DOHH2 (cell line): ENCODE measurements around the gene CCDC170.
"Not testable (repeated sequence)": the region's sequence is repeated elsewhere in the genome, so short reads cannot be mapped to it uniquely, and the experiment has no call there.

Experiments
- H3F3A ChIP-seq: fragments of 200-600 bp; sonication (generic), shearing (Covaris generic); 2 replicates; pipeline ENCODE4 v1.6.0; 2016; ENCODE audit warnings: antibody characterized with exemption, mild to moderate bottlenecking; ENCODE audit not compliant: control insufficient read depth, insufficient read depth
- H3K27ac ChIP-seq: fragments of 200-600 bp; sonication (generic); 2 replicates; pipeline ENCODE4 v1.5.1; 2014; ENCODE audit warnings: low read depth, mild to moderate bottlenecking, low read length, moderate library complexity
- H3K27me3 ChIP-seq: fragments of 200-600 bp; sonication (generic); 2 replicates; pipeline ENCODE4 v1.6.1; 2014; ENCODE audit warnings: mild to moderate bottlenecking, low read length, mixed read lengths; ENCODE audit not compliant: control insufficient read depth
- H3K36me3 ChIP-seq: fragments of 200-600 bp; sonication (generic); 2 replicates; pipeline ENCODE4 v1.6.1; 2014; ENCODE audit warnings: mild to moderate bottlenecking, low read length, moderate library complexity, mixed read lengths; ENCODE audit not compliant: control insufficient read depth
- H3K4me1 ChIP-seq: fragments of 200-600 bp; sonication (generic); 2 replicates; pipeline ENCODE4 v1.6.1; 2014; ENCODE audit warnings: mild to moderate bottlenecking, low read length, mixed read lengths; ENCODE audit not compliant: control insufficient read depth
- H3K4me2 ChIP-seq: fragments of 200-600 bp; sonication (generic); 2 replicates; pipeline ENCODE4 v1.6.0; 2014; ENCODE audit warnings: mild to moderate bottlenecking, low read length, moderate library complexity
- H3K4me3 ChIP-seq: fragments of 200-600 bp; sonication (generic); 2 replicates; pipeline ENCODE4 v1.5.1; 2014; ENCODE audit warnings: mild to moderate bottlenecking, low read length, mixed read lengths
- H3K79me2 ChIP-seq: fragments of 200-600 bp; sonication (generic); 2 replicates; pipeline ENCODE4 v1.6.1; 2014; ENCODE audit warnings: mild to moderate bottlenecking, low read length, mixed read lengths; ENCODE audit not compliant: control insufficient read depth
- H3K9me2 ChIP-seq: fragments of 200-600 bp; sonication (generic); replicated peaks from 2 replicates; pipeline ENCODE4 v1.6.1; 2014; ENCODE audit warnings: mild to moderate bottlenecking, low read length, mixed read lengths; ENCODE audit not compliant: control insufficient read depth
- H3K9me3 ChIP-seq: fragments of 200-600 bp; sonication (generic); 2 replicates; pipeline ENCODE4 v1.6.1; 2014; ENCODE audit warnings: antibody characterized with exemption, low read length, mixed read lengths; ENCODE audit not compliant: control insufficient read depth, insufficient read depth
- H4K20me1 ChIP-seq: fragments of 200-600 bp; sonication (generic); 2 replicates; pipeline ENCODE4 v1.6.0; 2014; ENCODE audit warnings: low read depth, mild to moderate bottlenecking, antibody characterized with exemption, low read length, moderate library complexity; ENCODE audit not compliant: control insufficient read depth, insufficient read depth
- EZH2phosphoT487 ChIP-seq: fragments of 200-600 bp; sonication (generic); IDR thresholded peaks from 2 replicates; pipeline ENCODE4 v1.6.1; 2017; ENCODE audit warnings: borderline replicate concordance, mild to moderate bottlenecking, antibody characterized with exemption, low read length, moderate library complexity, mixed read lengths
- TF ChIP-seq, protein P1 (sequence below): fragments of 200-600 bp; sonication (generic); IDR thresholded peaks from one replicate; pipeline ENCODE4 v1.5.1; 2014; ENCODE audit warnings: antibody characterized with exemption, mild to moderate bottlenecking, low read depth, low read length; ENCODE audit not compliant: poor library complexity, severe bottlenecking

Gene CCDC170

DNA sequence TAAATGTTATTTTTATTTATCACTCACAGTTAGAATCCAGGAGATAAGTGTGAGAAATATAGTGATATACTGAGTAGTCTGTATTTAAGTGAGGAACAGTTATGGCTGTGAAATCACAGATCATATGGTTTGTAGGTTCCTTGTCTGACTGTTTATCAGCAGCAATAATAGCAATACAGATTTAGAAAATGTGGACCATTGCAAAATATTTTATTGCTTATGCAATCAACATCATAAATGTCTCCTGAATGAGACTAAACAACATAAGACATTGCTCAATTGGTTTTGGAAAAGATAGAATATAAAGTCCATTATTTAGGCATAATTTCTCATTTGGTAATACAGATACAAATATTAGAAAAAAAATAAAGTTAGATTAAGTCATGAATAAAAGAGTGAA, 43.7 kb downstream of the CCDC170 start:
- Histone ChIP-seq H3K36me3 (no peaks in the 10 kb centered on the region), H3K4me2 (no peak overlapping the region)

DNA sequence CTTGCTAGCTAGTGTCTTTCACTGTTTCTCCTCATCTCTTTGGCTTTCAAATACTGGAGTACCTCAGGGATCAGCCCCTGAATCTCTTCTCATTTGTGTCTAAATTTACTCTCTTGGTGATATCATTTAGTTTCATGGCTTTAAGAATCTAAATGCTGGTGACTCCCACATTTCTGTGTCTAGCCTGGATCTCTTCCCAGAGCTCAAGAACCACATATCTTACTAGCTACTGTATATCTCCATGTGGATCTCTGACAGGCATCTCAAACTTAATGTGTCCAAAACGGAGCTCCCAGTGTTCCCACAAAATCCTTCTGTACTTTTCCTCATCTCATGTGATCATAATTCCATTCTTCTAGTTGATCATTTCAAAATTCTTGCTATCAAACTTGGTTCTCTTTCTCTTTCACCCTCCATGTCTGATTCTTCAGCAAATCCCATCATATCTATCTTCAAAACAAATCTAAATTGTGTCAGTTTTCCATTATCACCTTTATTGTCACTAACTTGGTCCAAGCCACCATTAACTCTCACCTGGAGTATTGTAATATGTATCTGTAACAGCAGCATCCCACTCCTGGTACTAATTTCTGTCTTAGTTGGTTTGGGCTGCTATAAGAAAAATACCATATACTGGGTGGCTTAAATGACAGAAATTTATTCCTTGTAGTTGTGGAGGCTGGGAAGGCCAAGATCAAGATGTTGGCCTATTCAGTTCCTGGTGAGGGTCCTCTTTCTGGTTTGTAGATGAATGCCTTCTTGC, 45.9 kb downstream of the CCDC170 start:
- no peak overlapping the region for H3K27ac ChIP-seq
- no peaks in the 10 kb centered on the region for H3K9me2 ChIP-seq
- H3F3A ChIP-seq = no peaks in the 10 kb centered on the region
- 0 out of 2 replicates have a peak, but pooled peaks cover 5% of the 10 kb centered on the region for H3K9me3 ChIP-seq
- no peaks in the 10 kb centered on the region for H3K4me1 ChIP-seq
- no peaks in the 10 kb centered on the region for H3K79me2 ChIP-seq
- no peak overlapping the region for H3K4me3 ChIP-seq
- H3K27me3 ChIP-seq = peaks cover 7% of the 10 kb centered on the region; the same call in 1 of the 2 replicates
- TF ChIP-seq, protein P1, sequence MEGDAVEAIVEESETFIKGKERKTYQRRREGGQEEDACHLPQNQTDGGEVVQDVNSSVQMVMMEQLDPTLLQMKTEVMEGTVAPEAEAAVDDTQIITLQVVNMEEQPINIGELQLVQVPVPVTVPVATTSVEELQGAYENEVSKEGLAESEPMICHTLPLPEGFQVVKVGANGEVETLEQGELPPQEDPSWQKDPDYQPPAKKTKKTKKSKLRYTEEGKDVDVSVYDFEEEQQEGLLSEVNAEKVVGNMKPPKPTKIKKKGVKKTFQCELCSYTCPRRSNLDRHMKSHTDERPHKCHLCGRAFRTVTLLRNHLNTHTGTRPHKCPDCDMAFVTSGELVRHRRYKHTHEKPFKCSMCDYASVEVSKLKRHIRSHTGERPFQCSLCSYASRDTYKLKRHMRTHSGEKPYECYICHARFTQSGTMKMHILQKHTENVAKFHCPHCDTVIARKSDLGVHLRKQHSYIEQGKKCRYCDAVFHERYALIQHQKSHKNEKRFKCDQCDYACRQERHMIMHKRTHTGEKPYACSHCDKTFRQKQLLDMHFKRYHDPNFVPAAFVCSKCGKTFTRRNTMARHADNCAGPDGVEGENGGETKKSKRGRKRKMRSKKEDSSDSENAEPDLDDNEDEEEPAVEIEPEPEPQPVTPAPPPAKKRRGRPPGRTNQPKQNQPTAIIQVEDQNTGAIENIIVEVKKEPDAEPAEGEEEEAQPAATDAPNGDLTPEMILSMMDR = no peak
- no peak for TF ChIP-seq EZH2phosphoT487
- no peaks in the 10 kb centered on the region for H4K20me1 ChIP-seq
- no peaks in the 10 kb centered on the region for H3K36me3 ChIP-seq
- no peak overlapping the region for H3K4me2 ChIP-seq

More for the DNA sequence above, 43.7 kb downstream of the CCDC170 start:
- Histone ChIP-seq H3K27ac (no peak overlapping the region), H3K9me3 (0 out of 2 replicates have a peak, but pooled peaks cover 5% of the 10 kb centered on the region), H3K79me2 (no peaks in the 10 kb centered on the region), H3K27me3 (no peaks in the 10 kb centered on the region), H3K4me3 (no peak overlapping the region), H4K20me1 (no peaks in the 10 kb centered on the region), H3K4me1 (no peaks in the 10 kb centered on the region), H3K9me2 (no peaks in the 10 kb centered on the region), H3F3A (no peaks in the 10 kb centered on the region)
- TF ChIP-seq, protein P1 = no peak

DNA sequence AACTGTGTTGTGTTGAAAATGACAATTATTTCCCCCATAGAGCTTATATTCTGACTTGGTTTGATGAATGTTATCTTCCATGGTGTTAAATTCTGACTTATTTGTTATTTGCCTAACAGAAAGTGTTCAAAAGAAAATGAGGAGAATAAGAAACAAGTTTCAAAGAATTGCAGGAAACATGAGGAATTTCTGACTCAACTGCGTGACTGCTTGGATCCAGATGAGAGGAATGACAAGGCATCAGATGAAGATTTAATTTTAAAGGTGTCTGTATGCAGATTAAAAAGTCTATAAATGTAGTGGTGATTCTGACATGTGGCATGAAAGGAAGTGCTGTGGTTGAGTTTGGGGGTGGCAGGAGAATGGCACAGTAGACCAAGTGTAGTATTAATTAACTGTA, 50.6 kb downstream of the CCDC170 start:
- no peaks in the 10 kb centered on the region for H3K9me2 ChIP-seq
- no peaks in the 10 kb centered on the region for H3F3A ChIP-seq
- H3K79me2 ChIP-seq = no peaks in the 10 kb centered on the region
- peaks cover 7% of the 10 kb centered on the region; the same call in 1 of the 2 replicates for H3K27me3 ChIP-seq
- no peak overlapping the region for H3K4me3 ChIP-seq
- no peaks in the 10 kb centered on the region for H4K20me1 ChIP-seq
- TF ChIP-seq EZH2phosphoT487 = no peak
- TF ChIP-seq, protein P1 = no peak
- H3K9me3 ChIP-seq = 0 out of 2 replicates have a peak, but pooled peaks cover 5% of the 10 kb centered on the region
- no peaks in the 10 kb centered on the region for H3K4me1 ChIP-seq
- no peaks in the 10 kb centered on the region for H3K36me3 ChIP-seq
- H3K4me2 ChIP-seq = no peak overlapping the region
- H3K27ac ChIP-seq = no peak overlapping the region

DNA sequence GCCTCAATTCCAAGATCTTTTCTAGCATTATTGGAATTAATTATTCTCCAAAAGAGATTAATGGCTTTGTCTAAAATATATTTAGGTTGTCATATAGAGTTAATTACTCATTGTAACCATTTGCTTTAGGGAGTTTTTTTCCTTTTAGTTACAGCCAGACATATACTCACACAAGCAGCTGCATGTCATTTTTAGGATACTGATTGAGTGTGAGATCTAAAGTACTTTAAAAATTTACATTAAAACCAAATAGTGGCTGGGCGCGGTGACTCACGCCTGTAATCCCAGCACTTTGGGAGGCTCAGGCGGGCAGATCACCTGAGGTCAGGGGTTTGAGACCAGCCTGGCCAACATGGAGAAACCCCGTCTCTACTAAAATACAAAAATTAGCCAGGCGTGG, 51.1 kb downstream of the CCDC170 start:
- not testable (repeated sequence) for H3K9me3 ChIP-seq, H3K4me2 ChIP-seq, H3K9me2 ChIP-seq, H4K20me1 ChIP-seq, H3K27me3 ChIP-seq, H3K4me3 ChIP-seq, H3F3A ChIP-seq, H3K4me1 ChIP-seq, H3K79me2 ChIP-seq, H3K36me3 ChIP-seq, H3K27ac ChIP-seq
